Measurements from ENCODE around the gene IBA57. TPM values are rescaled to one million over a fixed set of nuclear protein-coding genes. Genes with fewer than 3 reads are reported as not detected.

The IBA57 gene
- total RNA-seq, 1 donor from 2014 or later, result 7.7 TPM

DNA sequence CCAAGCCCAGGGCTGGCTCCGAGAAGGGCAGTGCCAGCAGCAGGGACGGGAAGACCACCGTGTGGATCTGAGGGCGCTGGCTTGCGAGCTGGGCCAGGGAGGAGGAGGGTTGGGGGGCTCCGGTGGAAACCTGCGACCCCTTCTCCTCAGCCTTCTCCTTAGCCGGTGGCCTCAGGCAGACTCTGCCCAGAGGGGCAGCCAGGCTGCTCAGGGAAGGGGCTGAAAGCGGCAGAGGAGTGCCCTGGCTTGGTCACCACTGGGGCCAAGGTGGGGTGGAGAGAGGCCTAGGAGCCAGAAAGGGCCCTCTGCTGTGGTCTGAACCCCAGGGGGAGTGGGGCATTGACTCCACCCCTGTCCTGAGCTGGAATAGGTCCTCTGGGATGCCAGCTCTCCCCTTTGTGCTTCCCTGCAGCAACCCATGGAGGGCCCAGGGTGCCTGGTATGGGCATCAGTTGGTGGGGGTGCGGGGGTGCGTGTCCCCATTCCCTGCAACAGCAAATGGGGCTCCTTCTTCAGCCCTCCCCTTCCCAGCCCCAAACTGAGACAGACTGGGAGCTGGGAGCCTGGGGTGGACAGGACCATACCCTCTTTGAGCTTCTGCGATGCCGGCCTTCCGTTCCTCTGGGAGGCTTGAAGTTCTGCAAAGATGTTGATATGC lies 6.5 kb upstream of the IBA57 start:
- no peak for TF ChIP-seq CTCF (IDR thresholded peaks at IDR 0.05; ENCODE audit: partially characterized antibody, unreplicated experiment)
- Mint-ChIP-seq H3K36me3 (ENCODE audit: unreplicated experiment) (no peaks in the 10 kb centered on the region), H3K4me3 (ENCODE audit: unreplicated experiment) (no peak overlapping the region), H3K4me1 (ENCODE audit: low read depth, unreplicated experiment) (peaks cover 6% of the 10 kb centered on the region), H3K27me3 (ENCODE audit: unreplicated experiment) (peaks cover 3% of the 10 kb centered on the region), H3K9me3 (ENCODE audit: unreplicated experiment) (no peaks in the 10 kb centered on the region), H3K27ac (ENCODE audit: unreplicated experiment) (no peak overlapping the region)
- DNase-seq, result no peak

GRCh38 chr1:228160201-228160761 lies 5.3 kb upstream of the IBA57 start:
- peaks cover 8% of the 10 kb centered on the region for H3K27me3 Mint-ChIP-seq (ENCODE audit: unreplicated experiment)
- H3K36me3 Mint-ChIP-seq (ENCODE audit: unreplicated experiment), result no peaks in the 10 kb centered on the region
- DNase-seq, result no peak
- H3K4me1 Mint-ChIP-seq (ENCODE audit: low read depth, unreplicated experiment), result peaks cover 6% of the 10 kb centered on the region
- no peak overlapping the region for H3K27ac Mint-ChIP-seq (ENCODE audit: unreplicated experiment)
- no peak for TF ChIP-seq CTCF (IDR thresholded peaks at IDR 0.05; ENCODE audit: partially characterized antibody, unreplicated experiment)
- peaks cover 4% of the 10 kb centered on the region for H3K9me3 Mint-ChIP-seq (ENCODE audit: unreplicated experiment)
- no peak overlapping the region for H3K4me3 Mint-ChIP-seq (ENCODE audit: unreplicated experiment)

GRCh38 chr1:228161362-228161761 lies 4.2 kb upstream of the IBA57 start:
- no peaks in the 10 kb centered on the region for H3K36me3 Mint-ChIP-seq (ENCODE audit: unreplicated experiment)
- H3K27ac Mint-ChIP-seq (ENCODE audit: unreplicated experiment), result peak overlapping the region; percentile 72
- peaks cover 8% of the 10 kb centered on the region for H3K27me3 Mint-ChIP-seq (ENCODE audit: unreplicated experiment)
- H3K9me3 Mint-ChIP-seq (ENCODE audit: unreplicated experiment), result peaks cover 4% of the 10 kb centered on the region
- TF ChIP-seq CTCF (IDR thresholded peaks at IDR 0.05; ENCODE audit: partially characterized antibody, unreplicated experiment), result no peak
- H3K4me3 Mint-ChIP-seq (ENCODE audit: unreplicated experiment), result no peak overlapping the region
- no peak for DNase-seq
- H3K4me1 Mint-ChIP-seq (ENCODE audit: low read depth, unreplicated experiment), result peaks cover 6% of the 10 kb centered on the region

DNA sequence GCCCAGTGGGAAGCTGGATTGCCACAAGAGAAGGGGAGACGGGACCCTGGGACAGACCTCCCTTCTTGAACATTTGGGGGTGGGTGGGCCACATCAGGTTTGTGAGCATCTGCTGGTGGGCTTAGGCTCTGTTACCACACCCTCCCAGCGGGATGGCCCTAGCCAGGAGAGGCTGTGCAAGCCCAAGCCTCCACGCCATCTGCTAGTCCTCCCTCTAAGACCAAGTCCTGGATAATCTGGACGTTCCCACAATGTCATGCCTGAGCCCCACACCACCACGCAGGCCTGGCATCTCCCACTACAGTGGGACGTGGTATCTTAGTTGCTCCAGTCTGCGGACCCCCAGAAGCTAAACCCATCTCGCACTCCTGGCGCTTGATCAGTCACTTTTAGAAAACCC lies 3.7 kb upstream of the IBA57 start:
- peak overlapping the region; percentile 49 for H3K4me3 Mint-ChIP-seq (ENCODE audit: unreplicated experiment)
- H3K36me3 Mint-ChIP-seq (ENCODE audit: unreplicated experiment), result no peaks in the 10 kb centered on the region
- peaks cover 8% of the 10 kb centered on the region for H3K9me3 Mint-ChIP-seq (ENCODE audit: unreplicated experiment)
- DNase-seq, result no peak
- H3K4me1 Mint-ChIP-seq (ENCODE audit: low read depth, unreplicated experiment), result peaks cover 8% of the 10 kb centered on the region
- H3K27ac Mint-ChIP-seq (ENCODE audit: unreplicated experiment), result peak overlapping the region; percentile 72
- TF ChIP-seq CTCF (IDR thresholded peaks at IDR 0.05; ENCODE audit: partially characterized antibody, unreplicated experiment), result no peak
- peaks cover 12% of the 10 kb centered on the region for H3K27me3 Mint-ChIP-seq (ENCODE audit: unreplicated experiment)

DNA sequence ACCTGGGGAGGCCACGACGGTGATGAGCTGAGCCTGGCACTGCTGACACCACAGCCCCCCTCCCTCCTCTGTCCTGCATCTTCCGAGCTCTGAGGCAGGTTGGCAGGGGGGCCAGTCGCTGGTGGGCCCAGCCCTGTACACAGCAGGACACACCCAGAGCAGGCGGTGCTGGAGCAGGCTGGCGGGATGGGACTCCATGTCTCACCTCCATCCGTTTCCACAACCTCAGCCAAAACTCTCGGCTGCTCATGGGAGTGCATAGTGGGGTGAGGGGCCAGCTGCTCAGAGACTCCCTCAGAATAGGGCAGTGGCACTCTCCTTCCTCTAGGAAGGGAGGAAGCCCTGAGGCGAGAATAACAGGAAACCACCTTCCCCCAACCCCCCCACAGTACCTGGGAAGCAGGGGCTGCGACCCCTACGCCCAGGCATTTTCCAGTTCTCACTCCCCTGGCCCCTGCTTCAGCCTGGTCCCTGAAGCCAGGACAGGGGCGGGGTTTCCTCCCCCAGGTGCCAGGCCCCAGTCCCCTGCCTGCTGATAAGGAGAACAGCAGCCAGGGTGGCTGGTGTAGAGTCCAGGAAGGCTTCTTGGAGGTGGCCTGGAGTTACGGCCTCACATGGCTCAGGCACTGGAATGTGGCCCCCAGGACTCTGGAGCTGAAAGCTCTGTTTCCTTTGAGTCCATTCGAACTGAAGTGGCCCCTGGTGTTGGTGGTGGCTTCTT lies 3.2 kb upstream of the IBA57 start:
- H3K27ac Mint-ChIP-seq (ENCODE audit: unreplicated experiment), result peak overlapping the region; percentile 72
- peaks cover 10% of the 10 kb centered on the region for H3K9me3 Mint-ChIP-seq (ENCODE audit: unreplicated experiment)
- H3K4me1 Mint-ChIP-seq (ENCODE audit: low read depth, unreplicated experiment), result peaks cover 9% of the 10 kb centered on the region
- no peaks in the 10 kb centered on the region for H3K36me3 Mint-ChIP-seq (ENCODE audit: unreplicated experiment)
- DNase-seq, result no peak
- H3K4me3 Mint-ChIP-seq (ENCODE audit: unreplicated experiment), result no peak overlapping the region
- peaks cover 14% of the 10 kb centered on the region for H3K27me3 Mint-ChIP-seq (ENCODE audit: unreplicated experiment)
- no peak for TF ChIP-seq CTCF (IDR thresholded peaks at IDR 0.05; ENCODE audit: partially characterized antibody, unreplicated experiment)

Data from glutamatergic neuron (in vitro differentiated cells).